Suppressor macrophage treated with lipopolysaccharide for 1 hour (primary cell): ENCODE data around the gene EGF.
"Not testable (repeated sequence)": the region's sequence is repeated elsewhere in the genome, so short reads cannot be mapped to it uniquely, and the experiment has no call there.

Source experiments
- DNase-seq, 3 donors: peaks; one replicate each; pipeline ENCODE4 v3.0.0-alpha.2; 2020 to 2022

EGF gene

DNA sequence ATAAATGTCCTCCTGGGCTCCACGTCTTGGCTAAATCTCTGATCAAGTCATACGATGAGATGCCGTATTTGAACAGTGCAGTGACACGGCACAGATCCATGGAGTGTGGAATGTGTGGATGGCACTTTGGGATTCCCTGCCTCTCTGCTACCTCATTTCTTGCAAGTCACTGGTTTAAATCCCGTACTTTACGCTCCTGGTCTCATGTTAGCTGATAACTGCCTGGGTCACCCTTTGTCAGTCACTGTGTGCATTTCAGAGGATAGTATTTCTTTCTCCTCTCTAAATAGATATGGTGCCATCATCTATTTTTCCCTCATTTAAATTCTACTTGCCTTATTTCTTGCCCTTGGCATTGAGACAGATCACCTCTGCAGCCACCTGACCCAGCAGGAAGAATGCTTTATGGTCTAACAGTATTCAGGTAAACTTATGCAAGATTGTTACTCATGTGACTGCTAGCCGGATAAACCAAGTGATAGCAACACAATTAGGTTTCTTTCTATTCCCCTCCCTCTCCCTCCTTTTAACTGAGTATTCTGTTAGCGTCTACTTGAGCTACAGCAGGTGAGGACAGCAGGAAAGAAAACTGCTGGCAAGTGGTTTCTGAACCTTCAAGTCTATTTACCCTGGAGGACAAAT, 2.8 kb downstream of the EGF start:
- DNase-seq, result no peak

DNA sequence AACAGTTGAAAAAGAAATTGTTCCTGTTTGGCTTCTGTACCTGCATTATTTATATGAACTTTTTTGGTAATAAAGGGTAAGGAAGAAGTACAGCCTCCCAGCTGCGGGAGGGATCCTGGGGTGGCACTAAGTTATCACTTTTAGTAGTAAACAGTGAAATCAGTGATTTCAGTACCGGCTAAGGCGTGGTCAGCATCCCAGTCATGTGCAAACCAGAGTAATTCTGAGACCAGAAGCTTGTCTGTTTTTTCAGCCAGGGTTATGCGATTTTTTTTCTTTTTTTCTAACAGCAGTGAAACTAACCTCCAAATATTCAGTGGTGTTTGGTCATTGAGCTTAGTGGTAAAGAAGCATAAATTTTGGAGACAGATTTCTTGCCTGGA, 3.3 kb downstream of the EGF start:
- no peak for DNase-seq

DNA sequence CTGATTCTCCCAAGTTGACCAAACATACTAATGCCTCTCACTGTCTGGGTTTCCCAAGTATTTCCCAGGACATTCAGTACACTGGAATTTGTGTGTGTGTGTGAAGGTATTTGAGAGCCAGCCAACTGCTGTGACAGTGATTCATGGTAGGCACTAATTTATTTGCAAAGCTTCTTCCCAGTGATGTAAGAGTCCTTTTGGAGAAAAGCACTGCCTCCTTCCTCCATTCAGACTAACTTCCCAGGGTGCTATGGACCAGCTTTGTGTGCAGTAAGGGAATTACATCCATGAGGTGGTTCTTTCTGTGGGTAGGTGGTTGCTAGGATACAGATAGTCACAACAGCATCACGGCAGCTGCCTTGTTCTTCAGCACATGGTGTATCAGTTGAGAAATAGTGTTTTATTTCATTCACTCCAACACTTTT, 8.7 kb downstream of the EGF start:
- DNase-seq, result no peak

DNA sequence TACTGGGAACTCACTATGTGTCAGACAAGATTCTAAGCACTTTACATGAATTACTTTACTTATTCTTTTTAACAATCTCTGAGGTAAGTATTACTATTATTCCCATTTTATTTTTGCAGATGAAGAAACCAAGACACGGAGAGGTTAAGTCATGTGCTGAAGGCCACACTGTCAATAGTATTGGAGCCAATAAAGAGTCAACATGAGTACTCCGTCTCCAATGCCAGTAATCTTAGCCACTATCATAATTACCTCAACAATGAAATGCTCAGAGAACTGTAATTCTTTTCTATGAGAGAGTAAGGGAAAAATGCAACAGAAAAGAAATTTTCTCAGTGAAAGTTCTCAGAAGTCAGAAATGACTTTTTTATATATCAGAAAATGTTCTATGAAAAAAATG, 12.7 kb downstream of the EGF start:
- DNase-seq, result no peak

DNA sequence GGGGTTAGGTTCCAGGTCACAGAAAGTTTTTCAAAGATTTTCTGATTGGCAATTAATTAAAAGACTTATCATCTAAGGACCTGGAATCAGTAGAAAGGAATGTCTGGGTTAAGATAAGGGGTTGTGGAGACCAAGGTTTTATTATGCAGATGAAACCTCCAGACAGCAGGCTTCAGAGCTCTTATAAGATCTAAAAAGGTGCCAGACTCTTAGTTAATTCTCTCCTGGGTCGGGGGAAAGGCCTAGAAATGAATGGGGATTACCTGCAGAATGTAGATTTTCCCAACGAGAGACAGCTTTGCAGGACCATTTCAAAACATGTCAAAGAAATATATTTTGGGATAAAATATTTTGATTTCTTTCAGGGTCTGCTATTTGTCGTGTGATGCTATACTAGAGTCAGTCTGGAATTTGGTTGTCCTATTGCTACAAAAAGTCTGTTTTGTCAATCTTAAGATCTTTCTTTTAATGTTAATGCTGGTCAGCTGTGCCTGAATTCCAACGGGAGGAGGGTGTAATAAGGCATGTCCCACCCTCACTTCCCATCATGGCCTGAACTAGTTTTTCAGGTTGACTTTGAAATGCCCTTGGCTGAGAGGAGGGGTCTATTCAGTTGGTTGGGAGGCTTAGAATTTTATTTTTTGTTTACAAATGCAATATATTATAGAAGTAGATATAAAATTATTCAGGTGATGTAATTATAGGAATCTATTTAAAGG, 15.8 kb downstream of the EGF start:
- no peak for DNase-seq

DNA sequence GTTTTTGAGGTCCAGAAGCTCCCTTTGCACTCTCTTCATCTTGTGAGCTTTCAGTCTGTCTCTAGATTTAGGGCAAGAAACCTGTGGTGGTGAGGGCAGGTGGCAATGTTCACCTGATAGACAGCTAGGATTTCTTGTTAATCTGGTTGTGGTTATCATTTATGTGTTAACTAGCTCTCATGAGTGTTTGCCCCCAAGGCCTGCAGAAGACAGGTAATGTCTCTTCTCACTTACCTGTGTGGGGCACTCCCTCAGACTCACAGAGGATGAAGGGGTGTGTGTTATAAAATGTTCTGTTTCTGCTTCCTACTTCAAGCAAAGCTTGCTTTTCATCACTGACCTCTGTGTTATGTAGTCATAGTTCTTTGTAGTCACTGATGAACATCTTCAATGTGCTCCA, 17.8 kb downstream of the EGF start:
- no peak for DNase-seq

DNA sequence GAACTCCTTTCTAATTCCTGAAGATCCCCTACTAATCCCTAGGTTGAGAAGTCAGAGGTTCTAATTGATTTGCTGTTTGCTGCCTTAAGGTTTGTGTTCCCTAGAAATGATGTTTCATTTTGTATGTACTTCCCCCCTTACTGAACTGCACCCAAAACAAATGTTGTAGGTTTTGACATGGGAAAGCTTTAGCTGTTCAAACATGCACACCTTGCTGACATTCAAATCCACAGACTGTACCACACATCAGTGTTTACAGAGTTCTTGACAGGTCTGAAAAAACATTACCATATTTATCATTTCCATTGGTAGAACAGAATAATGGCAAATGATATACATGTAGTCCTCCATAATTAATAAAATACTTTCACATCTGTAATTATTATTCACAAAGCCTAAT, 18.2 kb downstream of the EGF start:
- no peak for DNase-seq

DNA sequence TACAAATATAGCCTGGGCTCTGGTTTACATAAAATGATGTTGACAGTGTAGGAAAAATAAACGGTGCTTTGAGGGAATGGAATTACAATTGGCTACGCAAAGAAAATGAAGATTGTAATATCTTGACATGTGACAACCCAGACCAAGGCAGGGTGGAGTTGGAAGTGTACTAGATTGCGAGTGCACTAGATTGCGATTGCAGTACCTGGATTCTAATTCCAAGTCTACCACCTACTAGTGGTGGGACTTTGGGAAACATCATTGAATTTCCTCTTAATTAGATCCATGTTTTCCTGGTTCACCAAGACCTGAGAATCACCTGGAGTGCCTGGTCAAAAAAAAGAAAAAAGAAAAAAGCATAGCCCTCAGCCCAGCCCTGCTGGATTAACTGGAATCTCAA, 18.6 kb downstream of the EGF start:
- DNase-seq, result no peak

DNA sequence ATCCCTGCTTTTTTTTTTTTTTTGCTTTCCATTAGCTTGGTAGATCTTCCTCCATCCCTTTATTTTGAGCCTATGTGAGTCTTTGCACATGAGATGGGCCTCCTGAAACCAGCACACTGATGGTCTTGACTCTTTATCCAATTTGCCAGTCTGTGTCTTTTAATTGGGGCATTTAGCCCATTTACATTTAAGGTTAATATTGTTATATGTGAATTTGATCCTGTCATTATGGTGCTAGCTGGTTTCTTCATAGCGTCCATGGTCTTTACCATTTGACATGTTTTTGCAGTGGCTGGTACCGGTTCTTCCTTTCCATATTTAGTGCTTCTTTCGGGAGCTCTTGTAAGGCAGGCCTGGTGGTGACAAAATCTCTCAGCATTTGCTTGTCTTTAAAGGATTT, 24.7 kb downstream of the EGF start:
- not testable (repeated sequence) for DNase-seq

DNA sequence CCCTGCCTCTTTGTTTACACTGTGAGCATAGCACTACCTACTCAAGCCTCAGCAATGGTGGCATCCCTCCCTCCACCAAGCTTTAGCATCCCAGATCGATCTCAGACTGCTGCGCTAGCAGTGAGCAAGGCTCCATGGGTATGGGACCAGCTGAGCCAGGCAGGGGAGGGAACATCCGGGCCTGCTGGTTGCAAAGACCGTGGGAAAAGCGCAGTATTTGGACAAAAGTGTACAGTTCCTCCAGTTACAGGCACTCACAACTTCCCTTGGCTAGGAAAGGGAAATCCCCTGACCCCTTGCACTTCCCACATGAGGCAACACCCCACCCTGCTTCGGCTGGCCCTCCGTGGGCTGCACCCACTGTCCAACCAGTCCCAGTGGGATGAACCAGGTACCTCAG, 26.5 kb downstream of the EGF start:
- peak; percentile 41 to 47 (median 42) for DNase-seq

DNA sequence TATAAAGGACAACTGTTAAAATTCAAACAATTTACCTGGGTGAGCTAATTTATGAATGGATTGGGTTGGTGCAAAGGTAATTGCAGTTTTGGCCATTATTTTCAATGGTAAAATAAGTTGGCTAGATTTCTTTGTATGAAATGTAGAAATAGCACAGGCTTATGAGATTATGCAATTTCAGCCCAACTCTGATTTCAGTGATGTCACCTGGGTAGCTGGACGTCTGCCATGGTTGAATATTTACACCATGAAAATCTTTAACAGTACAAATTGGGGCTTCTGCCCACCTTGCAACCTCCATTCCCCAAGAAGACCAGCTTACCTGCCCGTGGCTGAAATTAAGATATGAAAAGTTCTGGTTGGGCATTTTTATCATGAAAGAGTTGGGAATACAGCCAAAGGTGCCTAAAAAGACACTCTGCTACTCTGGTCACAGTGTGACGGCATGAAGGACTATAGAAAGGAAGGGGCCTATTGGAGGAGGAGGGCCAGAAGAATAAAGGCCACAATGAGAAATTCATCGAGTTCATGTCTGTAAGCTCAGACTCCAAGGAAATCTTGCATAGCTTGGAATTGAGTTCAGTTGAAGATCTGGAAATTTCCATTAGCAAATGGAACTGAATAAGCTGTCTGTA, 29.7 kb downstream of the EGF start:
- no peak for DNase-seq

DNA sequence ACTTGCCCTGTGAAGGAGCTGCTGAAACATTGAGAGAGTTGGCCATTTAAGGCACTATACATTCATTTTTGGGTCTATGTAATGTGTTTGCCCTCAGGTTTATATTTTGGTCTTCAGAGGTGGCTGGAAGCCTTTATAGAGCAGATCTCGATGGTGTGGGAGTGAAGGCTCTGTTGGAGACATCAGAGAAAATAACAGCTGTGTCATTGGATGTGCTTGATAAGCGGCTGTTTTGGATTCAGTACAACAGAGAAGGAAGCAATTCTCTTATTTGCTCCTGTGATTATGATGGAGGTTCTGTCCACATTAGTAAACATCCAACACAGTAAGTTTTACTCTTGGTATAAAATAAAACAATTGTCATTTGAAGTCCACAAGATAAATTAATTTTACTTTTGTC, 31.1 kb downstream of the EGF start:
- DNase-seq, result no peak

DNA sequence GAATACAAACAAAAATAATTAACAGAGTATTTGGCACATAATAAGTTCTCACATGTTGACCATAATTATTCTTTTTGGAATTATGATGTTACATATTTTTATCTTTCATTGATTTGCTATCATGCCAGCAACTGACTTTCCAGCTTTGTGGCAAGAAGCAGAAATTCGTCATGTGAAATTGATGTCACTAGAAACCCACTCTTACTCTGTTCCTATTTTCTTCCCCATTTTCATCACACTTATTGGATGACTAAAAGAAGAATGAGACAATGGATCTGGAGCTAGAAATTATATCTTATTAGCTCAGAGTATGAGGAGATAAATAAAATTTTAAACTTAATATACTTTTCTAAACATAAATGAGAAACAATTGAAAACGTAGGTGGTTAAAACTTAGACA, 31.9 kb downstream of the EGF start:
- peak; percentile 56 to 82 (median 78) for DNase-seq

DNA sequence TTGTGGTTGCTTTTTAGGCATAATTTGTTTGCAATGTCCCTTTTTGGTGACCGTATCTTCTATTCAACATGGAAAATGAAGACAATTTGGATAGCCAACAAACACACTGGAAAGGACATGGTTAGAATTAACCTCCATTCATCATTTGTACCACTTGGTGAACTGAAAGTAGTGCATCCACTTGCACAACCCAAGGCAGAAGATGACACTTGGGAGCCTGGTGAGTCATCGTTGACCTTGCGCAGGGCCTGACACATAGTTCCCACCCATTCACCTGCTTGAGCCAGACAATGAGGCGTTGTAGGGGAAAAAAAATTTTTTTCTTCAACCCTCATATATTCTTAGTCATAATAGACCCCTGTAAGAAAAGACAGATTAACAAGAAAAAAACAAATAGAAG, 32.4 kb downstream of the EGF start:
- DNase-seq, result peak; percentile 75 to 82 (median 82)

DNA sequence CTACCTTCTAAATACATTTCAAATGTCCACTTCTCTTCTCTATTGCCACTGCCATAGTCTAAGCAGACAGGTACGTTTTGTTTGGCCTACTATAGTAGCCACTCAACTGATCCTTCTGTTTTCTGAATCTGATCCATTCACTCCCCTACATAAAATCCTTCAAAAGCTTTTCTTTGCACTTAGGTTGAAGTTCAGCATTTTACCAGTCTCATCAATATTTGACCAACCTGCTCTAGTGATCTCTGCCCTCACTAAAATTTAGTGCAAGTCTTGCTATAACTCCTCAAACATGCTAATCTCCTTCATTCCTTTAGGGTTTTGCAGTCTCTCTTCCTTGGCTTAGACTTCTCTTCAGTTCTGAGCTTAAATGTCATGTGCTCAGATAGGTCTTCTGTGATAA, 33.4 kb downstream of the EGF start:
- DNase-seq, result no peak

DNA sequence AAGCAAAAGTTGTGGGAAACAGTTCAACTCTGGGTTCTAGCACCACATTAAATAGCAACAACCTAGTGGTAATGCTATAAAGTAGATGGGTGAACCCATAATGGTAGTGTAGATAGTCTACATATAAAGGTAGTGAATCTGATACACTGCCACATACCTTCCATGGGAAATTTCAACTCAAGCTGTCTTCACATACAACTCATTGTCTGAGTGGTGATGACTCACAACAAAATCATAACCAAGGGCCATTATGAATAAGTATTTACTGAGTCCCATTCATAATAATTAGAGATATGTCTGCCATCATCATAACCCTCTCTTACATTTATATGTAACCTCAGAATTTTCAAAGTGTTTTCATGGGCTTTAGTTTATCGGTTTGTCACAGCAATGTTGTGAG, 34.8 kb downstream of the EGF start:
- DNase-seq, result peak in 2 of 3 donors; percentile 33 to 34

DNA sequence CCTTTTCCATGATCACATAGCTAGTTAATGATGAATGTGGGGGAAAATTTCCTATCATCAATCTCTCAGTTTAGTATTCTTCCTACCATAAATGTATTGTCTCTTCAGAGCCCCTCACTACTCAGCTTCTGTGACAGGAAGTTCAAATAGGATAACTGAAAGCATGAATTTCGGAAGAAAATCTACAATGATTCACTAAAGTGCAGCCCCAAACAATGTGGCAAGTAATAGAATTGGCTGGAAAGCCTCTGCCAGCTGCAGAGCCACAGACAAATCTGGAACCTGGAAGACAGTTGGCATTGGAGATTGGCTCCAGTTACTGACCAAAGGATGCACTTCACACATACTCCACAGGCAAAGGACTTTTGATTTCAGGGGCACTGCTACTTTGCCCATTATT, 35.2 kb downstream of the EGF start:
- DNase-seq, result no peak

DNA sequence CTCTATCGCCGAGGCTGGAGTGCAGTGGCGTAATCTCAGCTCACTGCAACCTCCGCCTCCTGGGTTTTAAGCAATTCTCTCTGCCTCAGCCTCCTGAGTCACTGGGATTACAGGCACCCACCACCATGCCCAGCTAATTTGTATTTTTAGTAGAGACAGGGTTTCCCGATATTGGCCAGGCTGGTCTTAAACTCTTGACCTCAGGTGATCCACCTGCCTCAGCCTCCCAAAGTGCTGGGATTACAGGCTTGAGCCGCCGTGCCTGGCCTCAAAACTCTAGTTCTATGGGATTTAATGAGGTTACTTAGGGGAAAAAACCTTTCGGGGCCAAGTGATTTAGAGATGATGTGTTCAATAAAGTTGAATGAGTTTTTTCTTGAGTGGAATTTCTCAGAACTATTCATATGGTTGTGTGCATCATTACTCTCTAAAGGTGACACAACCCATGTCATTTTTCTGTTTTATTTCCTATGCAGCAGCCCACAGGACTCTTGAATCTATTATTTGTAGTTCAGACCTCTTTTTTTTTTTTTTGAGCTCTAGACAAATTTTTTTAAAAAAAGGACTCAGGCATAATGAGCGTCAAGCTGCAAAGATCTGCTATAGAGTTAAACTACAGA, 36.5 kb downstream of the EGF start:
- DNase-seq, result peak in 1 of 3 donors; percentile 13

DNA sequence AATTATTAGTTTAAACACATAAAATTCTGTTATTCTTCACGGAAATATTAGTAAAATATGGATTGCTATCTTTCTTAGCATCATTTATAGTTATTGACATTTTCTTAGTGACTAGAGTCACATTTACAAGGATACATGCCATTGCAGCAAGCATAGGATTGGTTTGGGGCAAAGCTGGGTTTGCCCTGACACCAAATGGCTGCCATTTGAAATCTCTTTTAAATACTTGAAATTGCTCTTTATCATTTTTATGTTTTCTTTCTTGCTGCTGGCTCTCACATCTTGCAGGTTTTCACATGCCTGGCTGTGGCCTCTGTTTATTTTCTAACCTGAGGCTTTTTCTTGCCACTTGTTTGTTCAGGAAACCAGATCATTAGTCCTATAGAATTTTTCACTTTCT, 39.9 kb downstream of the EGF start:
- no peak for DNase-seq

DNA sequence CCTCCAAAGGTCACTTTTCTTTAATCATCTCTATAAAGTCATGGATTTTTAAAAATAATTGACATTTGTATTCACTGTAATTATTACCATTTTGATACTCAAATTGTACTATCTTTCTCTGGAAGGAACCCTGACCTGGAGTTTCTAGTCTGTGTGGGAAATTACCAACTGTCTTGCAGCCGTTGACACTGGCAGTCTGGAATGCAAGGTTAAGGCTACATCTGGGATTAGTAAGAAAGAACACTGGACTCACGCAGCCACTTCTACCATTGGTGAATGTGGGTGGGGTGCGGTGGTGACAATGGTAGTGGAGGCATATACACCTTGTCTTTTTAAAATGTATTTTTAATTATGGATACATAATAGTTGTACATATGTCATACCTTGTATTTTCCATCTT, 40.9 kb downstream of the EGF start:
- no peak for DNase-seq

DNA sequence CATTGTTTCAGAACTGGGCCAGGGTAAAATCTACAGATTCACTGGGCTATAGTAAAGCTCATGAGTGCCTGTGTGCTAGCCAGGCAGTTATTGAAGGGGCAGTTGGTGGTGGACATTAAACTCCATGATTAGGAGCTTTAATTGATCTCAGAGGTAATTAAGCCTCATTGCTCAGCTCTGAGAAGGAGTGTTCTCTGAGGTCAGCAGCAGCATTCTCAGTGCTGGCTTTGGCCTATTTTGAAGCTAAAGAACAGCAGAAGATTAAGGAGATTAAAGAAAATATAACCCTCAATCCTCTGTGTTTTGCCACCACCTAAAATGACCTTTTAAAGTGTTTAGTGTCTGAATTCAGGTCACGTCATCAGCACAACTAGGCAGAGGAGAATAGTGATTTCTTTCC, 42.5 kb downstream of the EGF start:
- DNase-seq, result no peak

DNA sequence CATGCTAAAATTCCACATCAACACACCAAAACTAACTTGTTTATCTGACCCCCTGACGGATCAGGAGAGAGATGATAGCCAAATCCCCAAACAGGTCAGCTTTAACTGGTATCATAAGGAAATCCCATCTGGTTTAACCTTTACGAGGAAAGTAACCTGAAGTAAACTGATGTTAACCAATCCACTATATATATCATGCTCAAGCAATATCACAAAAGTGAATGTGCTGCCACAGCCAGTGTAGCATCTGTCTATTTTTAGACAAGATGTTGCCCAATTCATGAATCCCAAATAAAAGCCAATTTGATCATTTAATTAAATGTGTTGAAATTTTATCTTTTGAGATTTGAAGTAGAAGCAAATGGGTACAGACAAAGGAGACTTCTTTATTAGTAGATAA, 44.5 kb downstream of the EGF start:
- DNase-seq, result no peak

DNA sequence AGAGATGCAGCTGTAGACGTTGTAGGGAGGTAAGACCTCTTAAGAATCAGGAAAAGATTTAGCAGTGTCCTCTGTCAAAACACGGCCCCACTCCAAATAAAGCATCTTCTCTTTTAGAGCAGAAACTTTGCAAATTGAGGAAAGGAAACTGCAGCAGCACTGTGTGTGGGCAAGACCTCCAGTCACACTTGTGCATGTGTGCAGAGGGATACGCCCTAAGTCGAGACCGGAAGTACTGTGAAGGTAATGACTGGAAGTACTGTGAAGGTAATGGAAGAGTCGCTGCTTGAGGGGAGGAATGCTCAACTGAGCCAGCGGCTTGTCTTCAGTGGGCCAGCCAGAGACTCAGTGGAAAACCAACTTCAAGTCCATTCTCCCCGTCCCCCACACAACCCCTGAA, 46.5 kb downstream of the EGF start:
- DNase-seq, result no peak

DNA sequence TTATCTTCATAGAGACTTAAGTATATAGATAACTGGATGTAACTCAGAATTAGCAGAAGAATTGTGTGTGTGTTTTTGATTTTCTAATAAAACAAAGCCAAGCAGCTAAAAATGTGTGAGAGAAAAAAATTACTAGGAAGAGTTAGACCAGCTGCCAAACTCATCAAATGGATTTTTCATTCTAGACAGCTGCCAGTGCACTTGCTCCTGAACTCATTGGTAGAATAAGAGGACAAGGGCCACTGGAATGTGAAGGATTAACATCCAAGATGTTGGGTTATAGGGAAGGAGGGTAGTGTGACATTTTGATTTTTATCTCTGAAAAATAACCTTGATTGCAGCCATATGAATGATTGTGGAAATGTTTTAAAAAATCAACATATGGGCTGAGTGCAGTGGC, 49.7 kb downstream of the EGF start:
- DNase-seq, result no peak
